ENCODE data around the gene PDCD2.

PDCD2 gene

DNA sequence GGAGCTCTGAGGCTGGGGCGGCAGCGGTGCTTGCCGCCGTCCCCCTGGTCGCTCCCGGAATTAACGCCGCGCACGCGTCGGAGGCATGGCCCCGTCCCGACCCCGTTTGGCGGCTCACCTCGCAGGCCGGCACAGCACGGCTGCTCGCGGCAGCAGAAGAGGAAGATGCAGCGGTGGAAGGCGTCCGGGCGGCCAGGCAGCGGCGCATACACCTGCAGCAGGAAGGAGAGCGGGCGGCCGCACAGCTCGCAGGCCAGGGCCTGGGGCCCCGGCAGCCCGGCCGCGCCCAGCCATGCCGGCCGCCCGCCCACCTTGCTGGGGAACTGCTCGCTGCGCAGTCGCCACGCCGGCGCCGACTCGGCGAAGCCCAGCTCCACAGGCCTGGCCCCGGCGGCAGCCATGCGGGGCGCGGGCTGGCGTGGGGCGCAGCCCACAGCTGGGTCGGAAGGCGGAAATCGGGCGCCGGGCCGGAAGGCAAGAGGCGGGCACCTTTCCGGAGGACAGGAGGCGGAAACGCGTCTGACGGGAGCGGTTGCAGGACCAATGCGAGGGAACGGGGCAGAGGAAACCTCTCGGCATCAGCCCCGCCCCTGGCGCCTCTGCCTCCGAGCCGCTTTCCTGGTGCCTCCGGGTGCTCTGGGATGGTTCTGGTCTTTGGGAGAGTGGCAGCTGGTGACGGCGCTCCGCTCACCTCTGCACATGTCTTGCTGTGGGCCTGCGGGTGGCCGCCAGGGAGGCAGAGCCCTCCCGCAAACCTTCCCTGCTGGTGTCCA is at the start of gene PDCD2 (continued):
- TF ChIP-seq ZNF501 (tag by site-specific recombination; IDR thresholded peaks at IDR 0.05) = 0 out of 2 replicates have a peak, but pooled peaks have one; percentile 41
- TF ChIP-seq ZBTB10 (tag by site-specific recombination; IDR thresholded peaks at IDR 0.05) = 0 out of 2 replicates have a peak, but pooled peaks have one; percentile 29
- TF ChIP-seq YY2 (tag by site-specific recombination; IDR thresholded peaks at IDR 0.05) = no peak
- TF ChIP-seq ZBTB8A (tag by site-specific recombination; IDR thresholded peaks at IDR 0.05) = peak; percentile 99
- 0 out of 2 replicates have a peak, but pooled peaks have one; percentile 41 for TF ChIP-seq ZNF677 (tag by site-specific recombination; IDR thresholded peaks at IDR 0.05)
- peak; percentile 78 for TF ChIP-seq PBX3 (CRISPR knock-in tag; IDR thresholded peaks at IDR 0.05)
- no peak for TF ChIP-seq ZNF747 (tag by site-specific recombination; IDR thresholded peaks at IDR 0.05)
- no peak for TF ChIP-seq ZNF549 (tag by site-specific recombination; IDR thresholded peaks at IDR 0.05)
- TF ChIP-seq ZNF350 (tag by site-specific recombination; IDR thresholded peaks at IDR 0.05) = no peak
- 0 out of 2 replicates have a peak, but pooled peaks have one; percentile 42 for TF ChIP-seq ZNF626 (tag by site-specific recombination; IDR thresholded peaks at IDR 0.05)
- peak; percentile 57 for TF ChIP-seq HIC1 (tag by site-specific recombination; IDR thresholded peaks at IDR 0.05)
- TF ChIP-seq ZNF394 (tag by site-specific recombination; IDR thresholded peaks at IDR 0.05; ENCODE audit: borderline replicate concordance) = peak; percentile 45; the same call in 1 of the 2 replicates
- TF ChIP-seq ZBTB7A (tag by site-specific recombination; IDR thresholded peaks at IDR 0.05; ENCODE audit: low read depth) = no peak
- TF ChIP-seq ZNF138 (tag by site-specific recombination; IDR thresholded peaks at IDR 0.05; ENCODE audit: borderline replicate concordance) = no peak
- peak; percentile 89 for TF ChIP-seq ZBTB20 (tag by site-specific recombination; IDR thresholded peaks at IDR 0.05)
- TF ChIP-seq SP7 (tag by site-specific recombination; IDR thresholded peaks at IDR 0.05) = no peak
- TF ChIP-seq, protein P1, sequence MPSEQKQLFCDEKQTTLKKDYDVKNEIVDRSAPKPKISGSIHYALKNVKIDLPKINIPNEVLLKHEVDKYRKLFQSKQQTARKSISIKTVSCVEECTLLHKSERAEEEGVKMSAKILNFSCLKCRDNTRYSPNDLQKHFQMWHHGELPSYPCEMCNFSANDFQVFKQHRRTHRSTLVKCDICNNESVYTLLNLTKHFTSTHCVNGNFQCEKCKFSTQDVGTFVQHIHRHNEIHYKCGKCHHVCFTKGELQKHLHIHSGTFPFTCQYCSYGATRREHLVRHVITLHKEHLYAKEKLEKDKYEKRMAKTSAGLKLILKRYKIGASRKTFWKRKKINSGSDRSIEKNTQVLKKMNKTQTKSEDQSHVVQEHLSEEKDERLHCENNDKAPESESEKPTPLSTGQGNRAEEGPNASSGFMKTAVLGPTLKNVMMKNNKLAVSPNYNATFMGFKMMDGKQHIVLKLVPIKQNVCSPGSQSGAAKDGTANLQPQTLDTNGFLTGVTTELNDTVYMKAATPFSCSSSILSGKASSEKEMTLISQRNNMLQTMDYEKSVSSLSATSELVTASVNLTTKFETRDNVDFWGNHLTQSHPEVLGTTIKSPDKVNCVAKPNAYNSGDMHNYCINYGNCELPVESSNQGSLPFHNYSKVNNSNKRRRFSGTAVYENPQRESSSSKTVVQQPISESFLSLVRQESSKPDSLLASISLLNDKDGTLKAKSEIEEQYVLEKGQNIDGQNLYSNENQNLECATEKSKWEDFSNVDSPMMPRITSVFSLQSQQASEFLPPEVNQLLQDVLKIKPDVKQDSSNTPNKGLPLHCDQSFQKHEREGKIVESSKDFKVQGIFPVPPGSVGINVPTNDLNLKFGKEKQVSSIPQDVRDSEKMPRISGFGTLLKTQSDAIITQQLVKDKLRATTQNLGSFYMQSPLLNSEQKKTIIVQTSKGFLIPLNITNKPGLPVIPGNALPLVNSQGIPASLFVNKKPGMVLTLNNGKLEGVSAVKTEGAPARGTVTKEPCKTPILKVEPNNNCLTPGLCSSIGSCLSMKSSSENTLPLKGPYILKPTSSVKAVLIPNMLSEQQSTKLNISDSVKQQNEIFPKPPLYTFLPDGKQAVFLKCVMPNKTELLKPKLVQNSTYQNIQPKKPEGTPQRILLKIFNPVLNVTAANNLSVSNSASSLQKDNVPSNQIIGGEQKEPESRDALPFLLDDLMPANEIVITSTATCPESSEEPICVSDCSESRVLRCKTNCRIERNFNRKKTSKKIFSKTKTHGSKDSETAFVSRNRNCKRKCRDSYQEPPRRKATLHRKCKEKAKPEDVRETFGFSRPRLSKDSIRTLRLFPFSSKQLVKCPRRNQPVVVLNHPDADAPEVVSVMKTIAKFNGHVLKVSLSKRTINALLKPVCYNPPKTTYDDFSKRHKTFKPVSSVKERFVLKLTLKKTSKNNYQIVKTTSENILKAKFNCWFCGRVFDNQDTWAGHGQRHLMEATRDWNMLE (tag by site-specific recombination; conservative IDR thresholded peaks at IDR 0.05; ENCODE audit: low read depth) = peak; percentile 81
- no peak for TF ChIP-seq OSR2 (tag by site-specific recombination; IDR thresholded peaks at IDR 0.05)
- no peak for TF ChIP-seq ZNF701 (tag by site-specific recombination; IDR thresholded peaks at IDR 0.05)
- TF ChIP-seq ZNF24 (tag by site-specific recombination; IDR thresholded peaks at IDR 0.05) = no peak
- peak; percentile 31; the same call in 1 of the 2 replicates for TF ChIP-seq ZNF580 (tag by site-specific recombination; IDR thresholded peaks at IDR 0.05)
- TF ChIP-seq ZNF837 (tag by site-specific recombination; IDR thresholded peaks at IDR 0.05) = no peak
- peak; percentile 95 for TF ChIP-seq SP2 (tag by site-specific recombination; IDR thresholded peaks at IDR 0.05)
- TF ChIP-seq, protein P2, sequence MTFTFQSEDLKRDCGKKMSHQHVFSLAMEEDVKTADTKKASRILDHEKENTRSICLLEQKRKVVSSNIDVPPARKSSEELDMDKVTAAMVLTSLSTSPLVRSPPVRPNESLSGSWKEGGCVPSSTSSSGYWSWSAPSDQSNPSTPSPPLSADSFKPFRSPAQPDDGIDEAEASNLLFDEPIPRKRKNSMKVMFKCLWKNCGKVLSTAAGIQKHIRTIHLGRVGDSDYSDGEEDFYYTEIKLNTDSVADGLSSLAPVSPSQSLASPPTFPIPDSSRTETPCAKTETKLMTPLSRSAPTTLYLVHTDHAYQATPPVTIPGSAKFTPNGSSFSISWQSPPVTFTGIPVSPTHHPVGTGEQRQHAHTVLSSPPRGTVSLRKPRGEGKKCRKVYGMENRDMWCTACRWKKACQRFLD (tag by site-specific recombination; IDR thresholded peaks at IDR 0.05) = peak; percentile 59; the same call in 1 of the 2 replicates
- no peak for TF ChIP-seq ZNF140 (tag by site-specific recombination; IDR thresholded peaks at IDR 0.05)
